HG03039 (cell line): Measurements from ENCODE around the gene PEMT.

ENCODE experiments used
- ATAC-seq: cut with Tn5 transposase; IDR thresholded peaks from one replicate; pipeline ENCODE4 v1.9.1; 2021; ENCODE audit warnings: mild to moderate bottlenecking, moderate library complexity; ENCODE audit not compliant: unreplicated experiment

The PEMT gene

GRCh38 chr17:17554266-17554665, 37.2 kb downstream of the PEMT start:
- no peak for ATAC-seq

- ATAC-seq: no peak
Observed at GRCh38 chr17:17553217-17554195, 38.0 kb downstream of the PEMT start.

GRCh38 chr17:17552351-17553216, 38.9 kb downstream of the PEMT start:
- no peak for ATAC-seq

GRCh38 chr17:17551361-17551760, 40.1 kb downstream of the PEMT start:
- ATAC-seq: no peak

- ATAC-seq: no peak
Observed at GRCh38 chr17:17549732-17550366, 41.7 kb downstream of the PEMT start.

- no peak for ATAC-seq
Observed at GRCh38 chr17:17548044-17548443, 43.5 kb downstream of the PEMT start.

GRCh38 chr17:17547210-17547764, 44.2 kb downstream of the PEMT start:
- no peak for ATAC-seq

GRCh38 chr17:17546399-17547185, 44.9 kb downstream of the PEMT start:
- no peak for ATAC-seq

- ATAC-seq: no peak
Observed at GRCh38 chr17:17545984-17546383, 45.5 kb downstream of the PEMT start.

GRCh38 chr17:17545031-17545820, 46.3 kb downstream of the PEMT start:
- ATAC-seq: no peak

GRCh38 chr17:17542906-17543635, 48.4 kb downstream of the PEMT start:
- no peak for ATAC-seq

GRCh38 chr17:17541640-17542001, 49.9 kb downstream of the PEMT start:
- ATAC-seq: no peak

- no peak for ATAC-seq
Observed at GRCh38 chr17:17540935-17541639, 50.4 kb downstream of the PEMT start.

- no peak for ATAC-seq
Observed at GRCh38 chr17:17540278-17540906, 51.1 kb downstream of the PEMT start.

- no peak for ATAC-seq
Observed at GRCh38 chr17:17539591-17539990, 51.9 kb downstream of the PEMT start.

- no peak for ATAC-seq
Observed at GRCh38 chr17:17538417-17539391, 52.8 kb downstream of the PEMT start.
